ENCODE results near the gene IL18BP.

Gene IL18BP

GRCh38 chr11:72045849-72046248, 47.1 kb downstream of the IL18BP start:
- DNase-seq (ENCODE audit: low read depth in 2 of 2), result no peak

GRCh38 chr11:72048766-72049460, 50.2 kb downstream of the IL18BP start:
- DNase-seq (ENCODE audit: low read depth in 2 of 2), result no peak
